ENCODE measurements around the gene CDY1. TPM values are rescaled to one million over a fixed set of nuclear protein-coding genes. Genes with fewer than 3 reads are reported as not detected.
"Not testable (repeated sequence)": the region's sequence is repeated elsewhere in the genome, so short reads cannot be mapped to it uniquely, and the experiment has no call there.

The CDY1 gene
- total RNA-seq, 1 experiment from 2014 or later, result not detected

DNA sequence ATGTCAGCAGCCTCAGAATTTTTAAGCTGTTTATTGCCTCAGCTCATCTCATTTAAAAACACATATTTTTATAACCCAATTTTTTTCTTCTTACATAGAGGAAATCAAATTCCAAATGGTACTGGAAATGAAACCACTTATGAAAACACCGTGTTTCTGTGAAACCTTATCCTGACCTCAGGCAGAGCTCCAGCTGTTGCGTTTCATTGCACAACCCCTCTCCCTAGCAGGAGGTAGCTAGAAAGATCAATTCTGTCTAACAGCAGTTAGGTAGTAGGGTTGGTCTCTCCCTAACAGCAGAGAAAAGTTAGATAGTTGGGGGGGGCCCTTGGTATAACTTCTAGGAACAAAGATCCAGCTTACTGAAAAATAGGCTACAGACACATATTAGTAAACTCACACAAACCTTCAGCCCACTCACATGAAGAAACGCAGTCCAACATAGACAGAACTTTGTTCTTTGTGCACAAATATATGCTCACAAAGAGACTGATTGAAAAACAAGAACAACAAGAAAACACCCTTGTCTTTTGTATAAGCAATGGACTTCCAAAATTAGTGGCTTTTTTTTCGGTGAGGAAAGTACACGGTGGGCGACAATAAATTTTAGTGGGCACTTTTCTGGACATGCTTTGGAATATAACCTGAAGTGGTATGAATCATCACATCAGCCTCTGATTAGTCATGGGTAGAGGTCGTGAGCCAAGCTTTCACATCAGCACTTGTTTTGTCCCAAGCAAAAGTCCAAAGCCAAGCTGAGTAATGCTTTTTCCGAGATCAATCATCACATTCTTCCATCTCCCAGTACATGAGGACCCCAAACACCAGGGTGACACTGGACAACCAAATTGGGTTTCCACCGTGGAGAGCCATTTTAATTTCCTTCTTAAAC lies 21.4 kb downstream of the CDY1 start:
- H3K9me3 Mint-ChIP-seq (ENCODE audit: unreplicated experiment); H3K4me3 Mint-ChIP-seq (ENCODE audit: unreplicated experiment); intact Hi-C loops (cut with micrococcal nuclease; ENCODE audit: unreplicated experiment); H3K27ac Mint-ChIP-seq (ENCODE audit: unreplicated experiment); H3K27me3 ChIP-seq (replicated peaks; ENCODE audit: control insufficient read depth, insufficient read depth, low read length); DNase-seq; POLR2A ChIA-PET; H3K9me3 ChIP-seq; H3K27me3 Mint-ChIP-seq (ENCODE audit: insufficient read depth, unreplicated experiment); H3K4me1 Mint-ChIP-seq (ENCODE audit: low read depth, unreplicated experiment); CTCF ChIA-PET; BruUV-seq (replicated peaks); H3K36me3 ChIP-seq (ENCODE audit: control insufficient read depth, insufficient read depth, low read length); H3K4me1 ChIP-seq; H3K36me3 Mint-ChIP-seq (ENCODE audit: insufficient read depth, unreplicated experiment); H3K4me3 ChIP-seq (ENCODE audit: low read depth, low read length): not testable (repeated sequence)

All from Caco-2 (cell line).